Ramos (cell line): ENCODE data around the gene CECR2.

ENCODE experiments used
- in situ Hi-C: fragments of 300-500 bp; cut with MboI; formaldehyde crosslinking; loops from one replicate; pipeline ENCODE4 v1.14.3; 2022; ENCODE audit warnings: low sequenced_read_pairs; ENCODE audit not compliant: unreplicated experiment

Gene CECR2

DNA sequence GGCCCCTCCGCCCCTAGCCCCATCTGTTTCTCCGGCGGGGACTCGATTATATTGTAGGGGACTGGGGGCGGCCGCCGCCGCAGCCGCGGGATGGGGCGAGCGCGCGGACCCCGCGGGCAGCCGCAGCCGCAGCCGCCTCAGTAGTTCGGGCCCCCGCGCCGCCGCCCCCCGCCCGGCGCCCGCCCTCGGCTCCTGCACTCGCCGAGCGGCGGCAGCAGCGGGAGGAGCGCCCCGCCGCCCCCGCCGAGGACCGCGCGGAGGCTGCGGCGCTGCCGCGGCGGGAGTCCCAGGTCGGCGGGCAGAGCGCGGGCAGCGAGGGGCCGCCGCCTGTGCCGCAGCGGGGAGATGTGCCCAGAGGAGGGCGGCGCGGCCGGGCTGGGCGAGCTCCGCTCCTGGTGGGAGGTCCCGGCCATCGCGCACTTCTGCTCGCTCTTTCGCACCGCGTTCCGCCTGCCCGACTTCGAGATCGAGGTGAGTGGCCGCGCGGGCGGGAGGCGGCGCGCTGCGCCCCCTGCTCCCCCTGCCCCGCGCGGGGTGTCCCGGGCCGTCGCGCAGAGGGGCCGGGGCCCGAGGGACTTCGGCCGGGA lies at the start of gene CECR2:
Gene CECR2, plus strand, starts transcription at position 22 of the 587 bp plus-strand sequence. Its CDS starts 324 bp downstream, at position 346.
- in situ Hi-C loops = no loop called here

GRCh38 chr22:17319546-17319945 lies 49.7 kb upstream of the CECR2 start:
- in situ Hi-C loops = no loop called here

GRCh38 chr22:17322511-17322910 lies 46.7 kb upstream of the CECR2 start:
- in situ Hi-C loops = no loop called here

DNA sequence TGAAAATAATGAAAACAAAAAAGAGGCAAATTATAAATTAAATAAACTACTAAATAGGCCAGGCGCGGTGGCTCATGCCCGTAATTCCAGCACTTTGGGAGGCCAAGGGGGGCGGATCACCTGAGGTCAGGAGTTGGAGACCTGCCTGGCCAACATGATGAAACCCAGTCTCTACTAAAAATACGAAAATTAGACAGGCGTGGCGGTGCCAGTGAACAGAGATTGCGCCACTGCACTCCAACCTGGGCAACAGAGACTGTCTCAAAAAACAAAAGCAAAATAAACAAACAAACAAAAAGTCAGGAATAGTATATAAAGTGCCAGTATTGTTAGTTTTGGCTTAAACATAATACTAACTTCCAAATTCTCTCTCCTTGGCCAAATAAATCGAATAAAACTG lies 37.6 kb upstream of the CECR2 start:
- in situ Hi-C loops = no loop called here

DNA sequence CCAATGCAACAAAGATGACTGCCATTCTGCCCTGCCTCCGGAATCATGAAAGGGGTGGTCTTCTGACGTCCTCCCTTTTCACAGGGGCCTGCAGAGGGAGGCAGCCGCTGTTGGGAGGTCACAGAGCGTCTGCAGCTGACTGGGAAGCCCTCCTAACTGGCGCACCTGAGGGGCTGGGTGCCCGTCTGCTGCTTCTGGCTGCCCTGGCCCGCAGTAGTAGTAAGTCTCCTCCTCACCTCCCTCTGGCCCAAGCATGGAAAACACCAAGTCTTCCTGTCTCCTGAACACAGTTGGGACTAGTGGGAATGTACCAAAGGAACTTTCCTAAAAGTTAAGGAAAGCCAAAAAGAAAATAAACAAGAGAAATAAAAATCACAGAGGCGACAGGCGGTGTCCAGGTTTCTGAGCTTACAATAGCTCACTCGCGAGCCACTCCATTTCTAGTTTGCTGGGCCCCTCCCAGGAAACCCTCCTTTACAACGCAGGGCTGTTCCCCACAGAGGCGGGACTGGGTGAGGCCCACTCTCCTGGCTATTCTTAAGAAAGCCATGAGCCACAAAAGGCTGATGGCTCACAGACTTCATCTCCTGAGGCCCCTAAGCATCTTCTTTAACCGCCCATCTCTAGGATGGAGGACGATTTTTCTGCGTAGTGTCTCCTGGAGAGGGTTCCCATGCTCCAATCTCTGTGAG lies 37.0 kb upstream of the CECR2 start:
- in situ Hi-C loops = no loop called here

DNA sequence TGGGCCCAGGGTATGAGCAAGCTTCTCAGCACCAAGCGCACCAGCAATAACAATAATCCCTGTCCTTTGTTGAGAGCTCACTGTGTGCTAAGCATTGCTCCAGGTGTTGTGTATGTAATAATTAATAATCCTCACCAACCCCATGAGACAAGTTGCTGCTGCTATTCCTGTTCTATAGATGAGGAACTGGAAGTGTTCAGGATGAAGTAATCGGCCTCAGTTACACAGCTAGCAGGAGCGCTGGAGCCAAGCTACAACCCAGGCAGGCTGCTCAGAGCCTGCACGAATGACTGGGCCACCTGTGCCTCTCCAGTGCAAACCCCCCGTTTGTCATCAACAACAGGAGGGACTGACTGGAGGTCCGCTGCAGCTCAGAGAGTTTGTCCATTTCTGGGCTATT lies 35.2 kb upstream of the CECR2 start:
- in situ Hi-C loops = no loop called here

- in situ Hi-C loops = no loop called here
Observed at GRCh38 chr22:17334983-17335382, 34.3 kb upstream of the CECR2 start.

- in situ Hi-C loops = no loop called here
Observed at GRCh38 chr22:17336061-17336460, 33.2 kb upstream of the CECR2 start.

- in situ Hi-C loops = no loop called here
Observed at GRCh38 chr22:17337639-17338038, 31.6 kb upstream of the CECR2 start.

DNA sequence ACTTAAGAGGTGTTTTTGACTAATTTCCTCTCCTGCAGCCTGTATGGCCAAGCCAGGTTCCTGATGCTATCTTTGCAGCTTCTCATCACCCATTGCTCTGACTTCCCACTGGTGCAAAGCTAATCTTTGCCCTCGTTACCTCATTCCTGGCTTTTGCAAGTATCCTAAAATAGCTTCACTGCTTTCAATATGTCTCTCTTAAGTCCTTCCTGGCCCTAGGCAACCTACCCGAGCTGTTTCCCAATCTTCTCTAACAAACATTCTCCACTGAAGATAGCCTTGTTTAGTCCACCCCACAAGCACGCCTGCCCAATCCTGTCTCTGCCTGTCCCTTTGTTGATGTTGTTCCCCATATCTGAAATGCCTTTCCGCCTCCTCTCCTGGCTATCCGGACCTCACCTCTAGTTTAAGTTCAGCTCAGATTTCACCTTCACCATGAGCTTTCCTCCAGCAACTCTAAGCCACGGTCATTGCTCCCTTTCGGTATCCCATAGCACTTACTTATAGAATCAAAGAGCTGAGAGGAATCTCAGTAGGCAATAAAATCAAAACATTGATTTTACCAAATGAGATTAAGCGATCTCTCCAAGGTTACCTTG lies 30.1 kb upstream of the CECR2 start:
- in situ Hi-C loops = no loop called here

- in situ Hi-C loops = no loop called here
Observed at GRCh38 chr22:17342361-17342760, 26.9 kb upstream of the CECR2 start.

DNA sequence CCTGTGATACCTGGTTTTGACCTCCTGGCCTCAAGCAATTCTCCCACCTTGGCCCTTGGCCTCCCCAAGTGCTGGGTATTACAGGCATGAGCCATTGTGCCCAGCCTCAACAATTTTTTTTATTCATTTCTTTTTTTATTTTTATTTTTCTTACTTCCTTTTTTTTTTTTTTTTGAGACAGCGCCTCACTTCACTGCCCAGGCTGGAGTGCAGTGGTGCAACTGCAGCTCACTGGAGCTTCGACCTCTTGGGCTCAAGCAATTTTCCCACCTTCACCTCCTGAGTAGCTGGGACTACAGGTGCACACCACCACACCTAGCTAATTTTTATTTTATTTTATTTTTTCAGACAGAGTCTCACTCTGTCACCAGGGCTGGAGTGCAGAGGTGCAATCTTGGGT lies 25.5 kb upstream of the CECR2 start:
- in situ Hi-C loops = no loop called here

GRCh38 chr22:17346578-17346977 lies 22.7 kb upstream of the CECR2 start:
- in situ Hi-C loops = no loop called here

DNA sequence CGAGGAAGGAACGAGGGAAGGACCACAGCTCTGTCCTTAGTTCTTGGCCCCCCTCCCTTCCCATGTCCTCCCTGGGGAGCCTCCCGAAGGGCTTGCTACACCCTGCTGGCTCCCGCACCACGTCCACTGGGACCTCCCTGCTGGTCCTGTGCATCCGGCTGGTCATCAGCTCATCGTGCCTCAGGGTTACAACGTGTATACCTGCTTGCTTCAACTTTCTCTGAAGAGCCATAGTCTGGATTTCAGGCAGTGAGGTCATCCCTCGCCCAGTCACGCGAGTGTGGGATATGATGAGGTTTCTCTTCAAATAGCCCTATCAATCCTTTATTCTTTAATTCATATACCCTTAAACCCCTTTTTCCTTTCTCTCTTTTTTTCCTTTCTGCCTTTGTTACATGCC lies 21.5 kb upstream of the CECR2 start:
- in situ Hi-C loops = no loop called here

DNA sequence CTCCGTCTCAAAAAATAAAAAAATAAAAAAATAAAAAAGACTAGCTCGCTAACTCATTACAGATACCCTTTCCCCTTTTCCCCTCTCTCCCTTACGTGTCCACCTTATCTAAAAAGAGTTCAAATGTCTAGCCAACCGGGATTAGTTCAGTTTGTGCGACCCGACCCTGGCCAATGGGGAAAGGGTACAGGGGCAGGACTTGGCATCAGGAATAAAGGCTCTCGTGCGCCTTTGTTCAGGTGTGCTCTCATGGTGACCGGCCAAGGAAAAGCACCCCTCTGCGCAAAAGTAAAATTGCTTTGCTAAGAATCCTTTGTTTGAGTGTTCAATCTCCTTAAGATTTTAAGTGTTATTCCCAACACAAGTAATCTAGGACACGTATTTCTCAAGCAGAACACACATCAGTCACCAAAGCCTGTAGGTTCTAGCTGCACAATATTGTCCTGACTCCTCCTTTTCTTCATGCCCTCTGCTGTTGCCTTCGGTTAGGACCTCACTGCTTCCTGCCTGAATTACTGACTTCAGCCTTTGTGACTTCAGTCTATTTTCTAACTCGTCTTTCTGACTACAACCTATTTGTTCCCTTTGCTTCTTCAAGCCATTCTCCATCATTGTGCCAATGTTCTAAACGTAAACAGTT lies 20.7 kb upstream of the CECR2 start:
- in situ Hi-C loops = no loop called here

- in situ Hi-C loops = no loop called here
Observed at GRCh38 chr22:17349172-17349571, 20.1 kb upstream of the CECR2 start.

- in situ Hi-C loops = loop anchor here (10.0 kb wide), 1 partner anchor 65 kb away; no protein-coding TSS in a partner anchor
Observed at GRCh38 chr22:17350292-17350691, 19.0 kb upstream of the CECR2 start.

GRCh38 chr22:17352798-17353197 lies 16.5 kb upstream of the CECR2 start:
- in situ Hi-C loops = loop anchor here (10.0 kb wide), 1 partner anchor 62 kb away; no protein-coding TSS in a partner anchor

GRCh38 chr22:17357688-17358087 lies 11.6 kb upstream of the CECR2 start:
- in situ Hi-C loops = loop anchor here (10.0 kb wide), 1 partner anchor 57 kb away; no protein-coding TSS in a partner anchor

DNA sequence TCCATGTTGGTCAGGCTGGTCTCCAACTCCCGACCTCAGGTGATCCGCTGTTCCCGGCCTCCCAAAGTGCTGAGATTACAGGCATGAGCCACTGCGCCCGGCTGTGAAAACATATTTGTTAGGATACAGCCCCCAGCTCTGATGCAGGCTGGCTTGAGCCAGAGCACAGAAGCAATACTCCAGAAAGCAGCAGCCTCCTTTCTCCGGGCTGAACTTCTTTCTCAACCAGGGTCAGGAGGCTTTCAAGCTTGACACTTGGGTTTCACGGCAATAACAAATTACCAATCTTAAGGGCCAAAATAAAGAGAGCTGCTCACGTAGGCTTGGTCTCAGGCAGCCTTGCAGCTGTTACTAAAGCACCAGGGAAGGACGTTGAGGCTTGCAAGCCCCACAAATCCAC lies 10.8 kb upstream of the CECR2 start:
- in situ Hi-C loops = loop anchor here (10.0 kb wide), 1 partner anchor 56 kb away; no protein-coding TSS in a partner anchor

- in situ Hi-C loops = loop anchor here (10.0 kb wide), 1 partner anchor 55 kb away; no protein-coding TSS in a partner anchor
Observed at GRCh38 chr22:17359501-17359900, 9.8 kb upstream of the CECR2 start.
